ENCODE results near the gene RAD51B.

Gene RAD51B

DNA sequence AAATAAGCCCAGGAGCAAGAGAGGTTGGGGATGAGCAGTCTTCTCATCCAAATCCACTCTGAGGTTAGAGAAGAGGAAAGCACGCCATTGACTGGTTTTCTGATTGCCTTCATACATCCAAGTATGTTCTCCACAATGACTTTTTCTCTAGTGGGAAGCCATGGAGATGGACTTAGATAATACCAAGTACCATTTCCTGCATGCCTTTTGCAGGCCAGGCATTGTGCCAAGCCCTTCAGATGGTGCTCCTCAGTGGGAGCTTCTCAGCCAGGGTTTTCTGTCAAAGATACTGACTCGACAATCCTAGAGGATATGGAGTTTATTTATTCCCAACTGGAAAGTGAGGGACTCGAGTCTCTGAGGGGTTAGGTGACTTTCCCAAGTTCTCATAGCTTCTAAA lies 755.3 kb downstream of the RAD51B start:
- no peaks in the 10 kb centered on the region for H3K36me3 ChIP-seq (ENCODE audit: control insufficient read depth, insufficient read depth, low read length)
- DNase-seq (ENCODE audit: extremely low read depth, insufficient read length), result no peak
- H3K4me3 ChIP-seq (replicated peaks; ENCODE audit: low read depth, low read length), result no peak overlapping the region
- no peak for TF ChIP-seq CTCF (IDR thresholded peaks at IDR 0.05; ENCODE audit: insufficient read depth, low read length, poor library complexity, severe bottlenecking)
- H3K27me3 ChIP-seq (replicated peaks; ENCODE audit: control insufficient read depth, insufficient read depth, low read length), result no peaks in the 10 kb centered on the region

DNA sequence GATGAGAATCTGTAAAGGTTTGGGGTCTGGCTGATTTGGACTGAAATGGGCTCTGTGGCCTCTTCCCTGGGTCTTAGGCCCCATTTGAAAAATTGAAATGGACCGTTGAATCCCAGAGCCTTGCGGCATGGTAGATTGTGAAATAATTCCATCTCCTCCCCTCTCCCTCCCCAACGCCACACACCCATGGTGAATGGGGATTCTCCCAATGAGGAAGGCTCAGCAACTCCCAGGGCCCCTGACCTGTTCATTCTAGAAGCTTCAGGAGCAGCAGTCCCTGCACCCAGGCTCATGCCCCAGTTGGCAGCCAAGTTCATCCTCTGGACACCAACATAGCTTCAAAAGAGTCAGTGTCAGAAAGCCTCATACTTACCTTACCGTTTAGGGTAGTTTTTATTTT lies 755.8 kb downstream of the RAD51B start:
- DNase-seq (ENCODE audit: extremely low read depth, insufficient read length), result no peak
- no peak for TF ChIP-seq CTCF (IDR thresholded peaks at IDR 0.05; ENCODE audit: insufficient read depth, low read length, poor library complexity, severe bottlenecking)
- H3K36me3 ChIP-seq (ENCODE audit: control insufficient read depth, insufficient read depth, low read length), result no peaks in the 10 kb centered on the region
- H3K27me3 ChIP-seq (replicated peaks; ENCODE audit: control insufficient read depth, insufficient read depth, low read length), result no peaks in the 10 kb centered on the region
- no peak overlapping the region for H3K4me3 ChIP-seq (replicated peaks; ENCODE audit: low read depth, low read length)

DNA sequence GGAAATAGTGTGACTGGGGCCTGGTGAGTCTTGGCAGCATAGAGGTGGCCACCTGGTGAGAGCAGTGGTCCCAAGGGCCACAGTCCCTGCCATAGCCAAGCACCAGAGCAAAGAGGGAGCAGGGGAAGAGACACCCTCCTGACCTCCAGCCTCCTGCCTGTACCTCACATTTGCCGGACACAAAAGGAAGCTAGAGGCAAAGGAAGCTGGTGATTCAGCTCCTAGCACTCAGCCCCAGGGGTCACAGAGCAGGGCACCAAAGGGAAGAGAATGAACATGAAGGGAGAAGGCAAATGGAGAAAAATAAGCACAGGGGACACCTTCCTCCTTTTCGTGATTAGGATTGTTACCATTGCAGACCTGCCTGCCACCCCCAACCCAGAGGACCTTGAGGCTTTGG lies 756.5 kb downstream of the RAD51B start:
- Histone ChIP-seq H3K36me3 (ENCODE audit: control insufficient read depth, insufficient read depth, low read length) (no peaks in the 10 kb centered on the region), H3K27me3 (replicated peaks; ENCODE audit: control insufficient read depth, insufficient read depth, low read length) (no peaks in the 10 kb centered on the region), H3K4me3 (replicated peaks; ENCODE audit: low read depth, low read length) (no peak overlapping the region)
- no peak for DNase-seq (ENCODE audit: extremely low read depth, insufficient read length)
- TF ChIP-seq CTCF (IDR thresholded peaks at IDR 0.05; ENCODE audit: insufficient read depth, low read length, poor library complexity, severe bottlenecking), result no peak

DNA sequence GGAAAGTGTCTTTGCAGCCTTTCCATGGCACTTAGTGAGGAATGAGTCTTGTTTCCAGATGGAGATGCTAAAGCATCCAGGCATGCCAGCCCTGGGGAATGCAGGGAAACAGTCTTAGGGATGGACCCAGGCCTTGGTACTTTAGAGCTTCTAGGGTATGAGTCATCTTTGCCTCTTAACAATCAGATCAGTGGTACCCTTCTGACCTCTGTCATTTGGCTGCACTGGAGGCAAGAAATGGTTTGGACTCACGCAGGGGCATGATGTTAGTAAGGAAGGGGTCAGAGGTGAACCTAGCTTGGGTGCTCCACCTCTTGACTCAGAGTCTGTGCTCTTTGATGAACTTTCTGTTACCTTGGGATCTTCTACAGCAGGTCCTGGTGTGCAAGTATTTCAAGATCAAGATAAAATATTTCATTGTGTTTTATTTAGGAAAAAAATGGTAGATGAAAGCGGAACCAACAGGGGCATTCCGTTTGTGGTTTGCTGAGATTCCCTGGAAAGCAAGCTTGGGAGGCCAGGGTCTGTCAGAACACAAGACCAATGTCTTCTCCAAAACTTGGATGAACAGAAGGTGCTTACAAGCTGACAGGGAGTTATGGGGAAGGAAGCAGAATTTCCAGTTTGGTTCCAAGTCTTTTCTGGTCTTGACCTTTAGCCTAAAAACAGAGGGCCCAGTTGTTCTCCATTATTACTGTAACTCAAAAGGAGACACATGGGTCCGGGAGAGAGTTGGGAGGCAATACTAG lies 757.1 kb downstream of the RAD51B start:
- no peaks in the 10 kb centered on the region for H3K36me3 ChIP-seq (ENCODE audit: control insufficient read depth, insufficient read depth, low read length)
- no peak for TF ChIP-seq CTCF (IDR thresholded peaks at IDR 0.05; ENCODE audit: insufficient read depth, low read length, poor library complexity, severe bottlenecking)
- no peak overlapping the region for H3K4me3 ChIP-seq (replicated peaks; ENCODE audit: low read depth, low read length)
- no peaks in the 10 kb centered on the region for H3K27me3 ChIP-seq (replicated peaks; ENCODE audit: control insufficient read depth, insufficient read depth, low read length)
- DNase-seq (ENCODE audit: extremely low read depth, insufficient read length), result no peak

DNA sequence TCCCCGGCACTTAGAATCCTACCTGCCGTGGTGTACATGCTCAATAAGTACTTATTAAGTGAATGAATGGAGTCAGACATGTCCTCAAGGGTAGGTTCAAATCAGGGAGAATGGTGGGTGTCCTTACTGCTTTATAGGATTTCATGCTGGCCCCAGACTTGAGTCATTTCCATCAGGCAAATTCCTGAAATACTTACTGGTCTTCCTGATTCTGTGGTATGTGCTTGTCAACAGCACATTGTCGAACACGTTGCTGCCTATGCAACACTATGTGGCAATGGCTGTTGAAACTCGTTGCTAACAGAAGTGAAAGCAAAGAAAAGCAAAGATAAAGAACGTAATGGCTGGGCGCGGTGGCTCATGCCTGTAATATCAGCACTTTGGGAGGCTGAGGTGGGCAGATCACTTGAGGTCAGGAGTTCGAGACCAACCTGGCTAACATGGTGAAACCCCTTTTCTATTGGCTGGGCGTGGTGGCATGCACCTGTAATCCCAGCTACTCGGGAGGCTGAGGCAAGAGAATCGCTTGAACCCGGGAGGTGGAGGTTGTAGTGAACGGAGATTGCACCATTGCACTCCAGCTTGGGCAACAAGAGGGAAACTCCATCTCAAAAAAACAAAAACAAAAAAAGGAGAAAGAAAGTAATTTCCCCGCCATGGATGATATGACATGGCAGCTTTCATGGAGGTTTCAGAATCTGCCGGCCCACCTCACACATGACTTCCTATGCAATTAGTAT lies 758.4 kb downstream of the RAD51B start:
- Histone ChIP-seq H3K4me3 (replicated peaks; ENCODE audit: low read depth, low read length) (no peak overlapping the region), H3K36me3 (ENCODE audit: control insufficient read depth, insufficient read depth, low read length) (no peaks in the 10 kb centered on the region), H3K27me3 (replicated peaks; ENCODE audit: control insufficient read depth, insufficient read depth, low read length) (no peaks in the 10 kb centered on the region)
- TF ChIP-seq CTCF (IDR thresholded peaks at IDR 0.05; ENCODE audit: insufficient read depth, low read length, poor library complexity, severe bottlenecking), result no peak
- no peak for DNase-seq (ENCODE audit: extremely low read depth, insufficient read length)
